HepG2 (cell line): Measurements from ENCODE around the gene PHF2. TPM values are rescaled to one million over a fixed set of nuclear protein-coding genes. Genes with fewer than 3 reads are reported as not detected.

Source experiments
- ATAC-seq: fragments of 200-7000 bp; cut with Tn5 transposase; 3 replicates; pipeline ENCODE4 v1.9.1; 2020; ENCODE audit warnings: mild to moderate bottlenecking, moderate library complexity
- BruUV-seq: library from RNA; stranded (reverse); fragments of 400-500 nt; replicated peaks from 2 replicates; lab custom pipeline; 2021; lab: Mats Ljungman, UMichigan
- CTCF ChIA-PET: fragments of 300-600 bp; formaldehyde crosslinking; extraction: SDS; loops from one replicate; lab custom pipeline; 2021; ENCODE audit warnings: low total read pairs, inconsistent platforms, low intra/inter-chr PET ratio; lab: Yijun Ruan, JAX
- POLR2A ChIA-PET: fragments of 350-600 bp; sonication (Branson Sonifier 250); formaldehyde crosslinking; loops from one replicate; lab custom pipeline; 2020; ENCODE audit warnings: antibody characterized with exemption, inconsistent platforms; lab: Yijun Ruan, JAX
- DNase-seq: peaks from one replicate; pipeline ENCODE4 v3.0.0-alpha.2; 2015; ENCODE audit warnings: low spot score
- FAIRE-seq: peaks from 3 replicates; lab custom pipeline; 2011; peaks lifted over from hg19 to GRCh38; lab: Jason Lieb, UNC
- H2AFZ ChIP-seq: one replicate; pipeline ENCODE4 v1.6.1; 2011; ENCODE audit warnings: low read length, inconsistent platforms
- H3K27ac ChIP-seq: fragments of 300-600 bp; 3 replicates; pipeline ENCODE4 v1.8.0; 2011; ENCODE audit warnings: mixed run types, mild to moderate bottlenecking, mixed read lengths, low read length, inconsistent platforms; ENCODE audit not compliant: insufficient read depth; ENCODE audit errors: extremely low read length
- H3K27me3 ChIP-seq, 2 experiments: fragments of 200-600 bp in 1 of 2; 2 replicates in 1 of 2; 3 replicates in 1 of 2; pipeline versions ENCODE4 v1.6.0 to v1.8.0; 2011; ENCODE audit warnings: low read length in 2 of 2, mild to moderate bottlenecking in 2 of 2, moderate library complexity in 2 of 2, inconsistent platforms in 1 of 2; ENCODE audit not compliant: insufficient read depth in 2 of 2, control insufficient read depth in 1 of 2
- H3K36me3 ChIP-seq, 2 experiments: fragments of 200-600 bp in 1 of 2; replicated peaks in 1 of 2; 2 replicates in 1 of 2; 3 replicates in 1 of 2; pipeline versions ENCODE4 v1.5.1 to v1.8.0; 2011; ENCODE audit warnings: low read length in 2 of 2, inconsistent platforms in 1 of 2; ENCODE audit not compliant: insufficient read depth in 2 of 2, control insufficient read depth in 1 of 2
- H3K4me1 ChIP-seq: 2 replicates; pipeline ENCODE4 v1.5.1; 2012; ENCODE audit warnings: low read length, inconsistent platforms; ENCODE audit not compliant: insufficient read depth
- H3K4me2 ChIP-seq: 2 replicates; pipeline ENCODE4 v1.6.0; 2011; ENCODE audit warnings: low read depth, low read length, inconsistent platforms
- H3K4me3 ChIP-seq, 3 experiments: fragments of 200-600 bp in 1 of 3; sonication (generic), shearing (Covaris generic) in 1 of 3; replicated peaks in 1 of 3; 2 replicates each; pipeline ENCODE4 v1.5.1; 2011 to 2016; ENCODE audit warnings: low read length in 3 of 3, inconsistent platforms in 2 of 3, low read depth in 2 of 3, mild to moderate bottlenecking in 2 of 3, control low read depth in 1 of 3, mixed read lengths in 1 of 3; ENCODE audit not compliant: insufficient read depth in 1 of 3
- H3K79me2 ChIP-seq: one replicate; pipeline ENCODE4 v1.6.1; 2011; ENCODE audit warnings: low read length, inconsistent platforms; ENCODE audit not compliant: insufficient read depth
- H3K9ac ChIP-seq: 2 replicates; pipeline ENCODE4 v1.6.0; 2011; ENCODE audit warnings: mild to moderate bottlenecking, low read depth, low read length, inconsistent platforms; ENCODE audit not compliant: insufficient read depth
- H3K9me3 ChIP-seq: 2 replicates; pipeline ENCODE4 v1.5.1; 2012; ENCODE audit warnings: mild to moderate bottlenecking, low read length
- H4K20me1 ChIP-seq: 2 replicates; pipeline ENCODE4 v1.6.0; 2011; ENCODE audit warnings: inconsistent platforms, mild to moderate bottlenecking, low read length, moderate library complexity; ENCODE audit not compliant: insufficient read depth
- FOXM1 ChIP-seq: sonication (generic); formaldehyde crosslinking; IDR thresholded peaks from 2 replicates; pipeline ENCODE4 v1.5.0; 2020; ENCODE audit warnings: missing genetic modification reagents
- IRF9 ChIP-seq: sonication (generic); formaldehyde crosslinking; IDR thresholded peaks from 2 replicates; pipeline ENCODE4 v1.8.0; 2022; ENCODE audit warnings: missing genetic modification reagents, mild to moderate bottlenecking, borderline replicate concordance
- NFKB2 ChIP-seq: sonication (generic); formaldehyde crosslinking; IDR thresholded peaks from 2 replicates; pipeline ENCODE4 v1.4.0; 2020; ENCODE audit warnings: missing genetic modification reagents, borderline replicate concordance
- NR2F2 ChIP-seq: IDR thresholded peaks from 2 replicates; pipeline ENCODE4 v1.6.1; 2012; ENCODE audit warnings: low read depth, inconsistent platforms, borderline replicate concordance
- RERE ChIP-seq: IDR thresholded peaks from 2 replicates; pipeline ENCODE4 v1.6.1; 2016; ENCODE audit warnings: low read depth, missing genetic modification reagents, missing compliant biosample characterization
- RNF219 ChIP-seq: sonication (generic); formaldehyde crosslinking; IDR thresholded peaks from 2 replicates; pipeline ENCODE4 v1.5.0; 2020; ENCODE audit warnings: mild to moderate bottlenecking, missing genetic modification reagents
- SIN3A ChIP-seq: IDR thresholded peaks from 2 replicates; pipeline ENCODE4 v1.6.1; 2011; ENCODE audit warnings: low read depth, mild to moderate bottlenecking, control low read depth, low read length, borderline replicate concordance
- TBX3 ChIP-seq: fragments of 450-650 bp; IDR thresholded peaks from 2 replicates; pipeline ENCODE4 v1.6.1; 2017; ENCODE audit warnings: antibody characterized with exemption, mild to moderate bottlenecking, inconsistent platforms, borderline replicate concordance
- ZC3H4 ChIP-seq: sonication (generic); formaldehyde crosslinking; IDR thresholded peaks from 2 replicates; pipeline ENCODE4 v1.4.0; 2020; ENCODE audit warnings: missing genetic modification reagents, borderline replicate concordance
- ZNF337 ChIP-seq: sonication (generic); formaldehyde crosslinking; IDR thresholded peaks from 2 replicates; pipeline ENCODE4 v1.5.1; 2020; ENCODE audit warnings: missing genetic modification reagents, low read depth, mild to moderate bottlenecking, borderline replicate concordance
- ZNF496 ChIP-seq: sonication (generic); formaldehyde crosslinking; IDR thresholded peaks from 2 replicates; pipeline ENCODE4 v1.8.1; 2023; ENCODE audit warnings: mild to moderate bottlenecking, moderate library complexity, missing genetic modification reagents; ENCODE audit not compliant: insufficient replicate concordance
- ZNF644 ChIP-seq: IDR thresholded peaks from 2 replicates; pipeline ENCODE4 v1.6.1; 2016; ENCODE audit warnings: low read depth
- WGBS: methylation state at CpG from one replicate; pipeline ENCODE4 v1.1.6; 2017; ENCODE audit warnings: low lambda C conversion rate; 5-methylcytosine and 5-hydroxymethylcytosine counted together
- in situ Hi-C: cut with HindIII; loops from 2 replicates; pipeline ENCODE4 v1.10.0; 2017; ENCODE audit warnings: low pct_unique_long_range_greater_than_20kb; ENCODE audit not compliant: extremely low pct_ligation_motif_present
- intact Hi-C: fragments of 100-400 bp; cut with micrococcal nuclease; formaldehyde crosslinking; loops from one replicate; pipeline ENCODE4 v1.10.0; 2022; ENCODE audit not compliant: unreplicated experiment
- polyA plus RNA-seq, 8 experiments: library from polyadenylated mRNA; depleted of rRNA in 3 of 8; stranded (reverse) in 7 of 8; unstranded in 1 of 8; fragments of >200 nt; fragmentation: Illumina TruSeq in 4 of 8; extraction: Trizol in 4 of 8; gene quantifications; 2 replicates each; pipeline versions ENCODE4 v1.2.1 to v1.2.3, GENCODE V29; 2011 to 2016; ENCODE audit warnings: low read depth in 4 of 8, missing spikeins in 1 of 8, mixed read lengths in 1 of 8; ENCODE audit not compliant: insufficient read depth in 1 of 8
- total RNA-seq, 5 experiments: library from RNA; depleted of rRNA; stranded (reverse); fragments of >200 nt; fragmentation: Illumina TruSeq; extraction: Trizol; gene quantifications; 2 replicates each; pipeline ENCODE4 v1.2.3, GENCODE V29; 2016; ENCODE audit warnings: low read depth in 1 of 5

Gene PHF2
- total and polyA plus RNA-seq, 2 of the 13 experiments (the other 11 are each of a cell fraction or from before 2014, with no cell fraction given), result 6.6 to 9.1 TPM

- Histone ChIP-seq H3K9me3 (no peaks in the 10 kb centered on the region), H4K20me1 (no peaks in the 10 kb centered on the region), H3K9ac (no peak overlapping the region), H3K36me3 (no peaks in the 10 kb centered on the region; a peak in 2 of 5 replicates), H3K27me3 (no peaks in the 10 kb centered on the region), H2AFZ (no peak overlapping the region), H3K4me3 (no peak overlapping the region), H3K4me2 (no peak overlapping the region), H3K79me2 (no peaks in the 10 kb centered on the region), H3K4me1 (no peaks in the 10 kb centered on the region), H3K27ac (no peak overlapping the region)
- ChIA-PET CTCF (no interaction called here), POLR2A (no interaction called here)
- in situ Hi-C loops (no loop called here), intact Hi-C loops (no loop called here)
- ATAC-seq (no peak), DNase-seq (no peak), FAIRE-seq (no peak)
- BruUV-seq, result no TSS peak
- 89% methylated on average over 7 of the region's 12 CpGs for WGBS
- TF ChIP-seq NR2F2 (no peak), ZNF337 (CRISPR knock-in tag) (no peak), RNF219 (CRISPR knock-in tag) (no peak), RERE (CRISPR knock-in tag) (no peak), ZNF496 (no peak), ZNF644 (CRISPR knock-in tag) (no peak), SIN3A (no peak), ZC3H4 (no peak), TBX3 (no peak), IRF9 (CRISPR knock-in tag) (no peak), FOXM1 (CRISPR knock-in tag) (no peak), NFKB2 (CRISPR knock-in tag) (no peak)
Observed at GRCh38 chr9:93668261-93668871, 92.0 kb downstream of the PHF2 start.
